Mucosa of descending colon (tissue), 3 donors: Measurements from ENCODE around the gene VDR. TPM values are rescaled to one million over a fixed set of nuclear protein-coding genes. Genes with fewer than 3 reads are reported as not detected.

Experiments
- ATAC-seq: fragments of 200-7000 bp; cut with Tn5 transposase; one replicate; pipeline ENCODE4 v1.9.1; 2020; ENCODE audit warnings: mild to moderate bottlenecking, moderate library complexity
- DNase-seq, 3 donors: peaks; one replicate each; pipeline ENCODE4 v3.0.0-alpha.2; 2020
- H3K36me3 ChIP-seq: fragments of 200-600 bp; one replicate; pipeline ENCODE4 v1.8.0; 2021; ENCODE audit warnings: low read depth, mild to moderate bottlenecking
- H3K4me1 ChIP-seq: fragments of 200-600 bp; one replicate; pipeline ENCODE4 v1.8.0; 2021; ENCODE audit warnings: low read depth, mild to moderate bottlenecking
- H3K4me3 ChIP-seq: fragments of 200-600 bp; one replicate; pipeline ENCODE4 v1.8.0; 2021; ENCODE audit warnings: mild to moderate bottlenecking
- H3K9me3 ChIP-seq: fragments of 200-600 bp; one replicate; pipeline ENCODE4 v1.8.0; 2021; ENCODE audit warnings: mild to moderate bottlenecking
- intact Hi-C, 2 donors: fragments of 100-400 bp; cut with DNase I in 1 of 2; cut with micrococcal nuclease in 1 of 2; formaldehyde crosslinking; loops; one replicate each; pipeline versions ENCODE4 v1.11.0 to v1.11.1; 2022; cut with DNase I, micrococcal nuclease
- long read RNA-seq, 2 donors: library from polyadenylated mRNA; unstranded; transcript quantifications; one replicate each; pipeline ENCODE4 v2.0.0, GENCODE V29; 2019 to 2021
- total RNA-seq, 3 donors: library from RNA; stranded (reverse); fragmentation: NEBNext Ultra II Directional in 2 of 3; extraction: Animal tissue kit (Norgen Biotek cat#: 25700) in 2 of 3; gene quantifications; one replicate each; pipeline versions ENCODE4 v1.2.1 to v1.2.4, GENCODE V29; 2021 to 2023
- TF ChIP-seq, protein P1 (sequence below): fragments of 200-600 bp; IDR thresholded peaks from one replicate; pipeline ENCODE4 v1.8.0; 2022; ENCODE audit warnings: antibody characterized with exemption, mild to moderate bottlenecking
- donor health status: DM: no; HTN: no; CAD: no; lungs with moderate emphysema.
- donor health status: DM: no; HTN: no; CAD: no.
- donor health status: DM: no; HTN: yes; CAD: no.

Gene VDR
- total RNA-seq = 100 to 1,000 TPM in 2 of 3 donors, 10 to 100 TPM in 1; 69.5 to 175 (median 162) TPM
- long read RNA-seq, donor 1, full-length matches to known transcripts = 27 of 125 reads
- long read RNA-seq, donor 1, partial matches to known transcripts = 35 of 125 reads
- long read RNA-seq, donor 1, other reads (novel, unspliced or antisense) = 63 of 125 reads
- long read RNA-seq, donor 2, full-length matches to known transcripts = 14 of 47 reads
- long read RNA-seq, donor 2, partial matches to known transcripts = 5 of 47 reads
- long read RNA-seq, donor 2, other reads (novel, unspliced or antisense) = 28 of 47 reads

DNA sequence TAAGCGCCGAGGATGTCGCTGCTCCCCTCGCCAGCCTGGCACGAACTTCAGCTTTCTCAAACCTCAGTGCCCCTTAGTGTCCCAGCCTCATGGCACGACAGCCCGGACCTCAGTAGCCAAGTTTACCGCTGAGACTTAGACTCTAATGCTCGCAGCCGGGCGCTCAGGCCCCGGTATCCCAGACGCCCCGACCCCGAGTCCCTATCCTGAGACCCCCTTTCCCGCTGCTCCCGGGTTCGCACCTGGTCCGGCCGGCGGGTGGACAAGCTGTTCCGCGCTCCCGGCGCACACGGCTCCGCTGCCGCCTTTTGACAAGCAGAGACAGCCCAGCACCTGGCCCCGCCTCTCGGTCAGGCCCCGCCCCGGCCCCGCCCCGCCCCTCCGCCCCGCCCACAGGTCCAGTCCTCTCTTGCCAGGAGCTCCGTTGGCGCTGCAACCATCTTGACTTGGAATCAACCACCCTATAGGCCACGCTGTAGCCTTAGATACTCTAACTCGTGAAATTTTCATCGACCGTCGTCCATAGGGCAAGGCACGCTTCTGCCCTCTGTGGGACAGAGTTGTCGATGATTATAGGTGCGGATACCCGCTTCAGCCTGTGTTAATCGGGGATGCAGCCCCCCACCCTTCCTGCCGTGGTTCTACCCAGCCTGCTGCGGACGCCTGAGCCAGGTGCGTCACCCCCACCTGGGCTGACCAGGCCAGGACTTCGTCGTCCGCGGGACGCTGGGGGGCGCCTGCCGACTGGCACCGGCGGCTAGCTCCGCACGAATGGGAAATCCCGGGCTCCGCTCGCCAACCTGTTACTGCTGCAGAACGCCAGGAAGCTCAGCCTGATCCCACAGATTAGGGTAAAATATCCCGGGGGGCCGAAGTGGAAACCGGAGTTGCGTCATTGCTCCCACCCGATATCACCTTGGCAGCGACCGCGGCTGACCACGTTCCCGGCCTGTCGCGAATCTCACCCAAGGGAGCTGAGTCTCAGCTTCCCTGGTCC, at the start of gene VDR:
VDR (minus strand) TSS at position 282 of the 997 bp plus-strand sequence. CDS start 25,881 bp downstream, outside the sequence.
- Histone ChIP-seq H3K4me1 (peaks cover 53% of the 10 kb centered on the region), H3K4me3 (peak within 1 kb of the TSS; percentile 36), H3K9me3 (no peaks in the 10 kb centered on the region), H3K36me3 (no peaks in the 10 kb centered on the region)
- ATAC-seq (peak; percentile 70), DNase-seq (peak; percentile 90 to 91 (median 91))
- intact Hi-C loops = loop anchor here in 1 of 2 donors (10.0 kb wide), 1 partner anchor 50 kb away; no protein-coding TSS in a partner anchor
- TF ChIP-seq, protein P1, sequence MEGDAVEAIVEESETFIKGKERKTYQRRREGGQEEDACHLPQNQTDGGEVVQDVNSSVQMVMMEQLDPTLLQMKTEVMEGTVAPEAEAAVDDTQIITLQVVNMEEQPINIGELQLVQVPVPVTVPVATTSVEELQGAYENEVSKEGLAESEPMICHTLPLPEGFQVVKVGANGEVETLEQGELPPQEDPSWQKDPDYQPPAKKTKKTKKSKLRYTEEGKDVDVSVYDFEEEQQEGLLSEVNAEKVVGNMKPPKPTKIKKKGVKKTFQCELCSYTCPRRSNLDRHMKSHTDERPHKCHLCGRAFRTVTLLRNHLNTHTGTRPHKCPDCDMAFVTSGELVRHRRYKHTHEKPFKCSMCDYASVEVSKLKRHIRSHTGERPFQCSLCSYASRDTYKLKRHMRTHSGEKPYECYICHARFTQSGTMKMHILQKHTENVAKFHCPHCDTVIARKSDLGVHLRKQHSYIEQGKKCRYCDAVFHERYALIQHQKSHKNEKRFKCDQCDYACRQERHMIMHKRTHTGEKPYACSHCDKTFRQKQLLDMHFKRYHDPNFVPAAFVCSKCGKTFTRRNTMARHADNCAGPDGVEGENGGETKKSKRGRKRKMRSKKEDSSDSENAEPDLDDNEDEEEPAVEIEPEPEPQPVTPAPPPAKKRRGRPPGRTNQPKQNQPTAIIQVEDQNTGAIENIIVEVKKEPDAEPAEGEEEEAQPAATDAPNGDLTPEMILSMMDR = no peak

DNA sequence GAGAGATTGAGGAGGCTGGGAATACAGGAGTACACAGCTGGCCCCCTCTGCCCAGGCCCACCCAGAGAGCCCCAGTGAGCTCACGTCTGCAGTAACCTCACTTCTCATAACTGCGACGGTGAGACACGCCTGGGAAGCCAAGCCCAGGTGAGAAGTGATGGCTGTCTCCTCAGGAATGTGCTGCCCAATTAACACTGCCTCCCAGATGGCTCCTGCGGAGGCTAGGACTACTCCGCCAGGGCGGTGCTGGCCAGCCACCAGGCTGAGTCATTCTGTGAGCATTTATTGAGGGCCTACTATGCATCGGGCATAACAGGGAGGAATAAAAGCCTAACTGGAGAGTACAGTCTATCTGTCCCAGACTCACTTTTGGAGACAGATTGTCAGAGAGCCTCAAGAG, 49.3 kb upstream of the VDR start:
- ATAC-seq (peak; percentile 64), DNase-seq (peak in 2 of 3 donors; percentile 36 to 62)
- H3K9me3 ChIP-seq = peaks cover 5% of the 10 kb centered on the region
- TF ChIP-seq, protein P1 = no peak
- intact Hi-C loops = loop anchor here in 1 of 2 donors (10.0 kb wide), 1 partner anchor 49 kb away; the partner anchor contains the start of gene VDR
- no peaks in the 10 kb centered on the region for H3K36me3 ChIP-seq
- H3K4me1 ChIP-seq = peaks cover 21% of the 10 kb centered on the region
- no peak overlapping the region for H3K4me3 ChIP-seq

DNA sequence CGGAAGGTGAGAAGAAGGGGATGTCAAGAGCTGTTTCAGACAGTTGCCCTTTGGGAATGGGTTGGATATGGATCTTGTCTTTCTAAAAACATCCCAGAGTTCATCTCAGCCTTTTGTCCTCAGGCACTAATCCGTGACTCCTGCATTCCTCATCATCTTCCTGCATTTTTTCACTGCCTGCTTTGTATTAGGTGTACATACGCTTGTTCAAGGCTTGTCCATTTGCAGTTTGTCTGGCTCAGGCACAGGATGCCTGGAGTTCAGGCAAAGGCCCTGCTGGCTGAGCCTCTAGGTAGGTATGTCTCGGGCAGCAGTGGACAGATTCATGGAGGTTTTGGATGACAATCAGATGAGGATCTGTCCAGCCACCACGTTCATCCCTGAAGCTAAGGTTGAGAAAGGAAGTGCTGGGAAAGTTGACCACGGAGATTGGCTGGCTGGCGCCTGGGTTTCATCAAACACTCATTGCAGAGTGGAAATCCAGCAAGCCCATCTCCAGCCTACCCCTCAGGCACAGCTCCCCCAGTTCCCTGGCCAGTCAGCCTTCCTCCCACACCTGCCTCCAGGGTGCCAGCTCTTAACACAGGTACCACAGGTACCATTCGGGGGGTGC, 46.2 kb upstream of the VDR start:
- TF ChIP-seq, protein P1 = no peak
- Histone ChIP-seq H3K4me3 (no peak overlapping the region), H3K9me3 (no peaks in the 10 kb centered on the region), H3K4me1 (peaks cover 25% of the 10 kb centered on the region), H3K36me3 (no peaks in the 10 kb centered on the region)
- ATAC-seq (no peak), DNase-seq (no peak)
- intact Hi-C loops = loop anchor here in 1 of 2 donors (10.0 kb wide), 1 partner anchor 46 kb away; the partner anchor contains the start of gene VDR

DNA sequence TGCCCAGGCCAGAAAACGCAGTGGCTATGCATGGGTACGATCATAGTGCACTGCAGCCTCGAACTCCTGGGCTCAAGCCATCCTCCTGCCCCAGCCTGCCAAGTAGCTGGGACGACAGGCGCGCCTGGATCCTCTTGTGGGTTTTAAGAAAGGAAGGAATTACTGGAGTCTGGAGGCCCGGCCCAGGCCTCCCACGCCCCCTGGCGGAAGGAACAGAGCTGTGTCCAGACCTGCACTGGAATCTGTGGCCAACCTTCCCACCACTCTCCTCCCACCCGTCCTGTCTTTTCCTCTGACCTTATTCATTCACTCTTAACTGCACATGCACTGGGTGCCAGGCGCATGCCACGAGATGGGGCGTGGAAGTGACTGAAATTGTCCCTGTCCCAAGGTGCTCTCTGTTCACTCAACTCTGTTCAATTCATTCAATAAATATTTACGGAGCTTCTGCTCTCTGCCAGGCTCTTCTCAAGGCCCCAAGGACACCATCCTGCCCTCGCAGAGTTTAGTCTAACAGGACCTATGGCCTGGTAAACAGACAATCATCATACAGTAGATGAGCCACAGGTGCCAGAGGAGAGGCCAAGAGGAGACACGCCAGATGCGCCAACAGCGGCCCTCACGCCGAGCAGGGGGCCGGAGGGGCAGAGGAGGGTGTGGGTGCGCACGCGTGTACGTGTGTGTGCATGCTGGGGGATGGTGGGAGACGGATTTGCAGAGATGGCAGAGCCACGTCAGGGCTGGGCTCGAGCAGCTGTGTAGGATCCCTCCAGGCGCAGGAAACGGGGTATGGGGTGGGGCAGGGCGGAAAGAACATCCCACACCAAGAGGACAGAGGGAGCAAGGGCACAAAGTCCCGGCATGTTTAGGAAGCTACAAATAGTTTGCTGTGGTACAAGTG, 44.9 kb upstream of the VDR start:
- peak; percentile 86 to 90 (median 89) for DNase-seq
- ATAC-seq = peak; percentile 86
- Histone ChIP-seq H3K4me1 (peaks cover 35% of the 10 kb centered on the region), H3K36me3 (no peaks in the 10 kb centered on the region), H3K4me3 (no peak overlapping the region), H3K9me3 (no peaks in the 10 kb centered on the region)
- intact Hi-C loops = loop anchor here in 1 of 2 donors (10.0 kb wide), 1 partner anchor 45 kb away; the partner anchor contains the start of gene VDR
- TF ChIP-seq, protein P1 = peak; percentile 77
